Common myeloid progenitor, CD34-positive (primary cell): ENCODE data around the gene CARMIL1.

ENCODE experiments used
- CTCF ChIA-PET: fragments of 350-600 bp; sonication (Branson Sonifier 250); formaldehyde crosslinking; loops from one replicate; lab custom pipeline; 2021; ENCODE audit warnings: antibody characterized with exemption; lab: Charles Lee
- POLR2A ChIA-PET: fragments of 350-600 bp; sonication (Branson Sonifier 250); formaldehyde crosslinking; loops from one replicate; lab custom pipeline; 2021; ENCODE audit warnings: antibody characterized with exemption; lab: Charles Lee
- DNase-seq, 3 donors: peaks; one replicate each; pipeline versions ENCODE4 v3.0.0 to v3.0.0-alpha.2; 2013
- H3K27ac ChIP-seq, 2 experiments: 1 replicate in 1 of 2; 2 replicates in 1 of 2; pipeline ENCODE4 v1.7.0; 2013; ENCODE audit warnings: inconsistent platforms in 2 of 2, low read length in 2 of 2, mild to moderate bottlenecking in 2 of 2, low read depth in 1 of 2, moderate library complexity in 1 of 2; ENCODE audit not compliant: severe bottlenecking in 2 of 2, insufficient read depth in 1 of 2, poor library complexity in 1 of 2
- H3K27me3 ChIP-seq, 5 experiments: replicated peaks in 2 of 5; 1 replicate in 3 of 5; 2 replicates in 2 of 5; pipeline versions ENCODE4 v1.6.1 to v1.7.0; 2013; ENCODE audit warnings: low read length in 4 of 5, mild to moderate bottlenecking in 2 of 5, moderate library complexity in 2 of 5, inconsistent platforms in 1 of 5; ENCODE audit not compliant: insufficient read depth in 5 of 5, control insufficient read depth in 4 of 5
- H3K36me3 ChIP-seq, 4 experiments: 1 replicate in 2 of 4; 2 replicates in 2 of 4; pipeline versions ENCODE4 v1.6.1 to v1.7.0; 2013; ENCODE audit warnings: low read length in 3 of 4, control low read depth in 1 of 4, mild to moderate bottlenecking in 1 of 4; ENCODE audit not compliant: control insufficient read depth in 4 of 4, insufficient read depth in 4 of 4
- H3K4me1 ChIP-seq, 4 experiments: 1 replicate in 3 of 4; 2 replicates in 1 of 4; pipeline versions ENCODE4 v1.6.1 to v1.7.1; 2013; ENCODE audit warnings: low read length in 3 of 4, mild to moderate bottlenecking in 3 of 4, control low read depth in 1 of 4, inconsistent platforms in 1 of 4, moderate library complexity in 1 of 4; ENCODE audit not compliant: control insufficient read depth in 4 of 4, insufficient read depth in 4 of 4; ENCODE audit errors: control extremely low read depth in 1 of 4
- H3K4me3 ChIP-seq, 7 experiments: 1 replicate in 4 of 7; 2 replicates in 3 of 7; pipeline versions ENCODE4 v1.5.1 to v1.7.0; 2013; ENCODE audit warnings: mild to moderate bottlenecking in 7 of 7, low read length in 6 of 7, moderate library complexity in 6 of 7, inconsistent platforms in 2 of 7, low read depth in 2 of 7, control low read depth in 1 of 7; ENCODE audit not compliant: insufficient read depth in 4 of 7, control insufficient read depth in 1 of 7; ENCODE audit errors: extremely low read depth in 1 of 7
- H3K9me3 ChIP-seq, 5 experiments: 1 replicate in 4 of 5; 2 replicates in 1 of 5; pipeline versions ENCODE4 v1.6.1 to v1.7.1; 2013; ENCODE audit warnings: low read length in 4 of 5, mild to moderate bottlenecking in 2 of 5, inconsistent platforms in 1 of 5, low read depth in 1 of 5, moderate library complexity in 1 of 5; ENCODE audit not compliant: control insufficient read depth in 4 of 5, insufficient read depth in 2 of 5; ENCODE audit errors: control extremely low read depth in 1 of 5
- WGBS: methylation state at CpG from one replicate; pipeline ENCODE4 v1.1.5; 2013; ENCODE audit not compliant: insufficient coverage; 5-methylcytosine and 5-hydroxymethylcytosine counted together

CARMIL1 gene

GRCh38 chr6:25417046-25417605, 138.0 kb downstream of the CARMIL1 start:
- ChIA-PET POLR2A (interaction anchor here (0.6 kb wide), 1 partner anchor 116 kb away, joined by 3 read pairs; no protein-coding TSS in a partner anchor), CTCF (interaction anchor here (0.8 to 0.9 kb wide), 2 partner anchors 19 to 138 kb away, joined by 3 read pairs; partner anchors contain the start of gene CARMIL1)
- Histone ChIP-seq H3K36me3 (peaks cover 0 to 10% (median 0%) of the 10 kb centered on the region in 4 experiments), H3K27me3 (no peaks in the 10 kb centered on the region), H3K9me3 (peaks cover 0 to 12% (median 3%) of the 10 kb centered on the region in 5 experiments), H3K4me3 (no peak overlapping the region), H3K27ac (no peak overlapping the region), H3K4me1 (peaks cover 12 to 28% (median 21%) of the 10 kb centered on the region in 4 experiments)
- no peak for DNase-seq
- 100% methylated on average over 2 of the region's 2 CpGs for WGBS

DNA sequence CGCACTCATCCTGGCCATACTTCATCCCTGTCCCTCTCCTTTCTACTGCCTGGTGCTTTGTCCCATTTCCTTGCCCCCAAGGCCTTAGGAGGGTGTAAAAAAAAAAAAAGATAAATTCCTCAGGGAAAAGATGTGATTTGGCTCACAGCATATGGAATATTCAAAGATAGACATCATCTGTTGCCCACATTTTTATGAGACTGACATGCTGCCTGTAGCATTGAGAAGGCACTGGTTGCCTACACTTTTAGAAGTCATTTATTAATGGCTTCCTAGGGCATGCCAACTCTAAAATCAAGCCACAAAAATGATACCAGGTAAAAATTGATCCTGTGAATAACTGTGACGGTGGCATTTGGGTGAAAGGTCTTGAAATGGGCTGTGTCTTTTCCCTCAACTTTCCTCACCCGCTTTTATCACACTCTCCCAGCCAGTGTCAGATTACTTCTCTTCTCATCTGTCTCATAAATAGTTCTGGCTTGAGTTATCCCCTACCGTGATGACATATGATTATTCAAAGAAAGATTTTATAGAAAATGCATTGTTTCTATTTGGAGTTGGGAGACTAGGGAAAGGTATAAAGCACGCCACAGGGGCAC, 139.4 kb downstream of the CARMIL1 start:
- POLR2A ChIA-PET, result no interaction called here
- peaks cover 0 to 12% (median 3%) of the 10 kb centered on the region in 5 experiments for H3K9me3 ChIP-seq
- no peak overlapping the region for H3K27ac ChIP-seq
- H3K4me1 ChIP-seq, result peaks cover 4 to 18% (median 14%) of the 10 kb centered on the region in 4 experiments
- H3K36me3 ChIP-seq, result peaks cover 0 to 10% (median 0%) of the 10 kb centered on the region in 4 experiments
- H3K27me3 ChIP-seq, result no peaks in the 10 kb centered on the region
- 100% methylated on average over 2 of the region's 5 CpGs for WGBS
- no peak overlapping the region for H3K4me3 ChIP-seq
- CTCF ChIA-PET, result interaction anchor here (0.5 kb wide), 1 partner anchor 195 kb away, joined by 3 read pairs; no protein-coding TSS in a partner anchor
- DNase-seq, result no peak

GRCh38 chr6:25419879-25420278, 140.7 kb downstream of the CARMIL1 start:
- Histone ChIP-seq H3K9me3 (peaks cover 0 to 12% (median 3%) of the 10 kb centered on the region in 5 experiments), H3K27me3 (no peaks in the 10 kb centered on the region), H3K27ac (no peak overlapping the region), H3K4me3 (no peak overlapping the region), H3K36me3 (peaks cover 0 to 10% (median 0%) of the 10 kb centered on the region in 4 experiments), H3K4me1 (peaks cover 0 to 16% (median 11%) of the 10 kb centered on the region in 4 experiments)
- ChIA-PET POLR2A (no interaction called here), CTCF (no interaction called here)
- DNase-seq, result no peak
- WGBS, result 100% methylated on average over 5 of the region's 5 CpGs

DNA sequence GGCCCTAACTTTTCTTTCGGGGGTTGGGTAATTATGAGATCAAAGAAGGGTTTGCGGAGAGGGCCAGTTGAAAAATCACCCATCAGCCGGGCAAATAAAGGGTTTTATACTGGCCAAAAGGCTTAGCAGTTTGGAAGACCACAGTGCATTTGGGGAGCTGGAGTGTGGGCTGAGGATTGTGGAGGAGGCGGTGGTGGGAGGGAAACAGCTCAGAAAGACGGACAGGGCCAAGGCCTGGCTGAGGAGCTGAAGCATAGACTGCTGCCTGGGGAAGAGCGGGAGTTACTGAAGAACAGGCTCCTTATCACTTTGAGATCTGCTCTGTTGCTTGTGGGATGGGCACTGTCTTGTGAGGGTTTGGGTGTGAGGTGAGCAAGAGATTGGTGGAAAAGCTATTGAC, 144.2 kb downstream of the CARMIL1 start:
- Histone ChIP-seq H3K27me3 (no peaks in the 10 kb centered on the region), H3K36me3 (peaks cover 0 to 10% (median 0%) of the 10 kb centered on the region in 4 experiments), H3K27ac (no peak overlapping the region), H3K4me3 (no peak overlapping the region), H3K4me1 (peaks cover 0 to 20% (median 10%) of the 10 kb centered on the region in 4 experiments), H3K9me3 (peaks cover 0 to 12% (median 3%) of the 10 kb centered on the region in 5 experiments)
- DNase-seq, result no peak
- POLR2A ChIA-PET, result interaction anchor here (0.8 kb wide), 1 partner anchor 16 kb away, joined by 3 read pairs; no protein-coding TSS in a partner anchor
- 92% methylated on average over 5 of the region's 6 CpGs for WGBS
- CTCF ChIA-PET, result no interaction called here

GRCh38 chr6:25424303-25424702, 145.1 kb downstream of the CARMIL1 start:
- POLR2A ChIA-PET, result no interaction called here
- Histone ChIP-seq H3K4me3 (no peak overlapping the region), H3K27ac (no peak overlapping the region), H3K36me3 (peaks cover 0 to 10% (median 0%) of the 10 kb centered on the region in 4 experiments), H3K9me3 (peaks cover 0 to 16% (median 3%) of the 10 kb centered on the region in 5 experiments), H3K4me1 (peaks cover 0 to 20% (median 10%) of the 10 kb centered on the region in 4 experiments), H3K27me3 (no peaks in the 10 kb centered on the region)
- 100% methylated on average over 1 of the region's 1 CpG for WGBS
- no peak for DNase-seq
- CTCF ChIA-PET, result interaction anchor here (1.0 to 1.5 kb wide), 4 partner anchors 10 to 23 kb away, joined by 3 read pairs; no protein-coding TSS in a partner anchor

DNA sequence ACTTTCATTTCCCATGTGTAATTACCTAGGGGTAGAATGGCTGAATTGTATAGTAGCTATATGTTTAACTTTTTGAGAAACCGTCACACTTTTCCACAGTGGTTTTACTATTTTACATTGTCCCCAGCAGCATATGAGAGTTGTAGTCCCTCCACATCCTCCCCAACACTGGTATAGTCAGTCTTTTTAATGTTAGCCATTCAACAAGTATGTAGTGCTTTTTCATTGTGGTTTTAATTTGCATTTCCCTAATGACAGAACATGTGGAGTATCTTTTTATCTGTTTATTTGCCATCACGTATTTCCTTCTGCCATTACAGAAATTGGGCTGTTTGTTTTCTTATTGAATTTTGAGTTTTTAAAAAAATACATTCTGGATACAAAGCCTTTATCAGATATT, 148.4 kb downstream of the CARMIL1 start:
- H3K9me3 ChIP-seq, result peaks cover 0 to 6% (median 0%) of the 10 kb centered on the region in 5 experiments
- ChIA-PET CTCF (interaction anchor here (0.8 to 2.0 kb wide), 5 partner anchors 22 to 149 kb away, joined by 3 to 7 read pairs (median 3); no protein-coding TSS in a partner anchor), POLR2A (interaction anchor here (0.5 kb wide), 1 partner anchor 184 kb away, joined by 3 read pairs; no protein-coding TSS in a partner anchor)
- no peak for DNase-seq
- no peaks in the 10 kb centered on the region for H3K36me3 ChIP-seq
- H3K27ac ChIP-seq, result no peak overlapping the region
- no CpG with 5 or more reads among the region's 2 CpGs for WGBS
- no peak overlapping the region for H3K4me3 ChIP-seq
- H3K27me3 ChIP-seq, result no peaks in the 10 kb centered on the region
- H3K4me1 ChIP-seq, result peaks cover 10 to 31% (median 19%) of the 10 kb centered on the region in 4 experiments
